Lower leg skin (tissue), 3 donors: ENCODE data around the gene DHX30.

ENCODE experiments used
- CTCF ChIP-seq, 3 donors: fragments of 450-650 bp; IDR thresholded peaks; one replicate each; pipeline ENCODE4 v1.5.1; 2016; ENCODE audit warnings: antibody characterized with exemption in 3 of 3, mild to moderate bottlenecking in 3 of 3, moderate library complexity in 2 of 3
- POLR2A ChIP-seq, 2 donors: fragments of 450-650 bp; IDR thresholded peaks; one replicate each; pipeline ENCODE4 v1.6.1; 2016 to 2017; ENCODE audit warnings: antibody characterized with exemption in 2 of 2, mild to moderate bottlenecking in 1 of 2, moderate library complexity in 1 of 2

- TF ChIP-seq CTCF (IDR thresholded peaks at IDR 0.05): peak in 1 of 3 donors; percentile 8
- TF ChIP-seq POLR2A (IDR thresholded peaks at IDR 0.05): no peak
These were observed 21.9 kb downstream of the DHX30 start for GRCh38 chr3:47824541-47825473.
